HG02642 (cell line): ENCODE data around the gene CPNE2.
A peak's percentile ranks its signal among the peaks of the same experiment; 100 is the strongest.

ENCODE experiments used
- ATAC-seq: cut with Tn5 transposase; IDR thresholded peaks from one replicate; pipeline ENCODE4 v1.9.1; 2021; ENCODE audit warnings: mild to moderate bottlenecking; ENCODE audit not compliant: unreplicated experiment, poor library complexity

The CPNE2 gene

DNA sequence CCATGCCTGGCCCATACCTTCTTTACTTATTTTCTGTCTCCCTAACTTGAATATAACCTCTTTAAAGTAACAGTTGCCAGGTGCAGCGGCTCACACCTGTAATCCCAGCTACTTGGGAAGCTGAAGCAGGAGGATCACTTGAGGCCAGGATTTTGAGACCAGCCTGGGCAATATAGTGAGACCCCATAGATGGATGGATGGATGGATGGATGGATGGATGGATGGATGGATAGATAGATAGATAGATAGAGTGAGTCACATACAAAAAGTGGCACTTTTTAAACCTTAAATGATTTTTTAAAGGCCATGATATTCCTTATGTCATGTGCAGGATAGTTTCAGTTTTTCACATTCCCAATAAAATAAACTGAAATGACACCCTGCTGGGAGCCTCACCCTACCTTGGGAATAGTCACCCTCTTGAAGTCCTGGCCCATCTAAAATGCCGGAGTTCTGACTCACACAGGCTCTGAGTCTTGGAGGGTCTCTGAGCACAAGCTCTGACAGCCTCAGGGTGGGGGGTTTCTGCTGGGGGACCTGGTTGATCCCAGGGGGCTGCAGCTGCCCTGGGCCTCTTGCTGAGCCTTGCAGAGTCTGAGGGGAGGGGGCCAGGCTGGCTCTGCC lies 26.2 kb downstream of the CPNE2 start:
- no peak for ATAC-seq

DNA sequence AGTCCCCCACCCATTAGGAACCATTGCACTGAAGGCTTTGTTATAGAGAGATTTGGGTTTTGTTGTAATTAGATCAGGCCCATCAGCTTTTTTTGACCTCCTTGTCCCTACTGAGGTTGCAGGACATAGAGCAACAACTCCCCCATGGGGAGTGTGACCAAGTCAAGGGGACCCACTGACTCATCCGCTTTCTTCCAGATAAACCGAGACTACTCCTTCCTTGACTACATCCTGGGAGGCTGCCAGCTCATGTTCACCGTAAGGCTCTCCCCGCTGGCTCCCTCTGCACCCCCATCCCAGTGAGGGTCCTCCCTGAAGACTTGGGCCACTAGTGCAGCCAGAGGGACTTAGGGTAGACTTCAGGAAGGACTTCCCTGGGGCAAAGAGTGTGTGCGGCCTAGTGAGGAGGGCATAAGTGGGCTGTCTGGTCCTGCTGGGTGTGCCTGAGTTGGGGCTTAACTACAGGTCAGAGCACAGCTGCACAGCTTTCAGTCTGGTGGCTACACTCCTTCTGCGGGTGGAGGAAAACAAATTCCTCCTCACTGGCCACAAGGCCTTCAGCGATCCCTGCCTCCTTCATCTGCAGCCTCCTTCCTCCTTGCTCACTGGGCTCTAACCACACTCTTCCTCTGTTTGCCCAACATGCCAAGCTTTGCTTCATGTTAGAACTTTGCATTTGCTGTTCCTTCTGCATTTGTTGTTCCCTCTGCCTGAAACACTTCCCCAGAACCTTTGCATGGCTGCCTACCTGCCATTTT lies 31.0 kb downstream of the CPNE2 start:
- ATAC-seq, result no peak

DNA sequence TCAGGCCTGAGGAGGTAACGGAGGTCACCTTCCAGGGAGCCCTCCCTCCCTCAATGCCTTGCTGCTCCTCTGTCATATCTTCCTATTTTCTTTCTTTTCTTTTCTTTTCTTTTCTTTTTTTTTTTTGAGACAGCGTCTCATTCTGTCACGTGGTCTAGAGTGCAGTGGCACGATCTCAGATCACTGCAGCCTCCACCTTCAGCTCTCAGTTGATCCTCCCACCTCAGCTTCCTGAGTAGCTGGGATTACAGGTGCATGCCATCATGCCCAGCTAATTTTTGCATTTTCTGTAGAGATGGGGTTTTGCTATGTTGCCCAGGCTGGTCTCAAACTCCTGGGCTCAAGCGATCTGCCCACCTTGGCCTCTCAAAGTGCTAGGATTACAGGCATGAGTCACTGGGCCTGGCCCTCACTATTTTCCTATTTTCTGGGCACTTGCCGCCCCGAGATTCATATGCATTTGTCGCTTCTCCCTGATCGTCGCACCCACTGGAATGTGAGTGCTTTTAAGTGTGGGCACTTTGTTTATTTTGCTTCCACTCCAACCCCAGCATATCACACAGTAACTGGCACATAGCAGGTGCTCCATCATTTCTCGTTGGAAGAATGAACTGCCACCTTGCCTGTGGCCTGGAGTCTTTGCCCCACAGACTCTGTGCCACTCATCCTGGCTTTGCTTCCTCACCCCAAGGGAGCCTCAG lies 31.7 kb downstream of the CPNE2 start:
- ATAC-seq, result no peak

DNA sequence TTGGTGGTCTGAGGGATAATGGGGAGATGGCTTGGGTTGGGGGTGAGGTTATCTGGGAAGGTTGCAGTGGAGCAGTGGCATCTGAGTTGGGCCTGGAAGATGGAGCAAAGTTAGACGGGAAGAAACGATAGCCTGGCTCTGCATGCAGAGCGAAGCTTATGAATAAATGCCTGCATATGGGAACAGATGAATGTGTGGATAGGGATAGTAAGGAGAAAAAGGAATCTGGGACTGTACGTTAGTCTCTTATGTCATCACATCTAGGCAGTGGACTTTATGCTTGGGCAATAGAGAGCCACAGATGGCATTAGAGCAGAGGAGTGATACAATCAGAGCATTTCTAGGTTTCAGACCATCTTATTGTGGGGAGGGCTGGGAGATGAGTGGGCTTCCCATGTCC lies 33.0 kb downstream of the CPNE2 start:
- no peak for ATAC-seq

DNA sequence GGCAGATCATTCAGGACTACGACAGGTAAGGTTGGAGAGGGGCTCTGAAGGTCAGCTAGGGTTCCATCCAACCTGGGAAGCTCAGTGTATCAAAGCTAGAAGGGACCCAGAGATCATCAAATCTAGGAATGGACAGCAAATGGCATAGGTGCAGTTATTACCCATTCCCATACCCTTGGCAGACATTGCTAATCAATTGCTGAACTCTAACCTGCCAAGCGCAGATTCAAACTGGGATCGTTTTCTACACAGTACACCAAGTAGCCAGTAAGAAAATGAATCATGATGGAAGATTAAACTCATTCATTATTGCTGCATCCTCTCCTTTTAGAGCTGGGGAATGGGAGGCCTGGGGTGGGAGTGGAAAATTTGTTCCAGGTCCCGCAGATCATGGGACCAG lies 33.6 kb downstream of the CPNE2 start:
- no peak for ATAC-seq

DNA sequence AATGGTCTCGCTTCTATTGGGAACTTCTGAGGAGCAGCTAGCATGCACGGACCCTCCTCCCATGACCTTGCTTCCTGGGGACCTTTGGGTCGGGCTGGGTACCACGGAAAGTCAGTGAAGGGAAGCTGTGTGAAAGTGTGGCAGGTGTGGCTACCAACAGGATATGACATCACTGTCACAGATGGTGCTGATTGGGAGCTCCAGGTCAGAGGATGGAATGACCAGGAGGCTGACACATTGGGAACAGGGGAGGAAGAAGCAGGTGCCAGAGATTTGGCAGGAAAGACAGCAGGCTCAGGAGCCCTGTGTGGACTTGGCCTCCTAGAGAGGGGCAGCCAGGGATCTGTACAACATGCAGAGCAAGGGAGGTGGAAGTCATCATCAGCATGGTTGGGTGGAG lies 34.0 kb downstream of the CPNE2 start:
- ATAC-seq, result no peak

DNA sequence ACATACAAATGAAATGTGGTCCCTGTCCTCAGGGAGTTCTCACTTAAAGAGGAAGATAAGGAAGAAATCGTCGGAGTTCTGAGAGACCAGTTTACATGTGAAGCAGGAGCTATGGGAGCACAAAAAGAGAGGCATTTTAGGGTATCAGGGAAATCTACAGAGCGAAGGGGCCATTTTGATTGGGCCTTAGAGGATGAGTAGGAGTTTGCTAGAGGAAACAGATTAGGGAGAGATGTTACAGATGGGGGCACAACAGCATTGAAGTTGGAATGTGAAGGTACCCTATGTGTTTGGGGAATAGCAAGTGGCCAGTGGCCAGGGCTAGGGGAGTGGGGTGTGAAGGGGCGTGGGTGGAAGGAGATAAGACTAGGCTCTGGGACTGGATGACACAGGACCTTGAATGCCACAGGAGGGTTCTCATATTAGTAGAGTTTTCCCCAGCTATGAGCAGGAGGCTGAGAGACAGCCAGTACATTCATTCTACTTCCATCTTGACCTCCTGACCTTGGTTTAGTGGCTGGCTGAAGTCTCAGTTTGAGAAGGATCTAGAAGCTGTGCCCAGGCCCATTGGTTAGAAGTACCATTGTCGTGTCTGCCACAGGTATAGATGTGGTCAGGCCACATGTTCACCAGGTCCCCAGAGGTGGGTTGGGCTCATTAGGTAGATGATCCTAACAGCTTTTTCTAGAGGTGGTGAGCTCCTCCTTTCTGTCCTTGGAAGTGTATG lies 34.8 kb downstream of the CPNE2 start:
- peak; percentile 42 for ATAC-seq

DNA sequence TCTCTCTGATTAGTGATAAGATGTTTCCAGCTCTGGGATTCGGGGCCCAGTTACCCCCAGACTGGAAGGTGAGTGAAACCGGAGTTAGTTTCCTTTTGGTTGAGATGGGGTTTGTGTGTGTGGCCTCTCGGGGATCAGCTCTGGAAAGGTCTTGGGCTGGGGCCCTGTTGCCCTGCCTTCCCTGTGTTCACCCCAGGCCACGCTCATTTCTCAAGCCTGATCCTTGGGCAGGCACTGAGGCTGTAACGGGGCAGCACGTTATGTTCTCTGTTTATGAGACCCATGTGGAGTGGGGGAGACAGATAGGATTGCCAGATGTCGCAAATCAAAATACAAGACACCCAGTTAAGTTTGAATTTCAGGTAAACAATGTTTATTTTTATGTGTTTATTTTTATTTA lies 35.5 kb downstream of the CPNE2 start:
- peak; percentile 6 for ATAC-seq

DNA sequence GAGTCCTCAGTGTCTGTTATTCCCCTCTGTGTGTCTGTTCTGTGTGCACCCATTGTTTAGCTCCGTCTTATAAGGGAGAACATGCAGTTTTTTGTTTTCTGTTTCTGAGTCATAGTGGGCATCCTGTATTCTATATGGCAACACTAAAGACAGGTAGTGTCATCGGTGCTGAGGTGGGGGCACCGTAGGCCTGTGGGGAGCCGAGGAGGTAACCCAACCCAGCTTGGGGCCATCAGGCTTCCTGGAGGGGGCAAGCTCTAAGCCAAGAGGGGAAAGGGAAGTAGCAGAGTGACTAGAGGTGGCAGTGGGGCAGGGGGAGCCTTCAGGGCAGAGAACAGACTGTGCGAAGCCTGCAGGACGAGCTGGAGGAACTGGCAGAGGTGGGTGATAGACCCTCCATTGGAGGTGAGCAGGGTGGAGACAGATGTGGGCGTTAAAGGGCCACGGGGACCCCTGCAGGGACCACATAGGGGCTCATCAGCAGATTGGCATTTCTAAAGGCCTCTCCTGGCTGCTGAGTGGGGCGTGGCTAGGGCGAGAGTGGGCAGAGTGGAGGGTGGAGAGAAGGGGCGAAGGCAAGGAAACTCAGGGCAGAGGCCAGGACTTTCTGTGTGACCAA lies 36.5 kb downstream of the CPNE2 start:
- ATAC-seq, result no peak

DNA sequence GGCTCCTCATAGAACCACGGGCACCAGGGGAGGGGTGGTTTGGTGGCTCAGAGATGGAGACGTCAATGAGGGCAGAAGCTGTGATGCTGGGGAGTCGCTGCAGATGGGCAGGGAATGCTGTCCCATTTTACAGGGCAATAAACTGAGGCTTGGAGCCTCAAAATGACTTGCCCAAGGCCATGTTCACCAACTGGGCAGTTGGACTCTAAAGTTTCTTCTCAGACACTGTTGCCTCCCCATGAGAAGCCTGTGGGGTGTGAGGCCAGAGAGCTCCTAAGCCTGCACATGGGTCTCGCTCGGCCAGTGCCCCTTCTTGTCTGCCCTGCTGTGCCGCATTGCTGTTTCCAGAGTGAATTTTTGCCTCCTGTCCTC lies 38.6 kb downstream of the CPNE2 start:
- no peak for ATAC-seq

DNA sequence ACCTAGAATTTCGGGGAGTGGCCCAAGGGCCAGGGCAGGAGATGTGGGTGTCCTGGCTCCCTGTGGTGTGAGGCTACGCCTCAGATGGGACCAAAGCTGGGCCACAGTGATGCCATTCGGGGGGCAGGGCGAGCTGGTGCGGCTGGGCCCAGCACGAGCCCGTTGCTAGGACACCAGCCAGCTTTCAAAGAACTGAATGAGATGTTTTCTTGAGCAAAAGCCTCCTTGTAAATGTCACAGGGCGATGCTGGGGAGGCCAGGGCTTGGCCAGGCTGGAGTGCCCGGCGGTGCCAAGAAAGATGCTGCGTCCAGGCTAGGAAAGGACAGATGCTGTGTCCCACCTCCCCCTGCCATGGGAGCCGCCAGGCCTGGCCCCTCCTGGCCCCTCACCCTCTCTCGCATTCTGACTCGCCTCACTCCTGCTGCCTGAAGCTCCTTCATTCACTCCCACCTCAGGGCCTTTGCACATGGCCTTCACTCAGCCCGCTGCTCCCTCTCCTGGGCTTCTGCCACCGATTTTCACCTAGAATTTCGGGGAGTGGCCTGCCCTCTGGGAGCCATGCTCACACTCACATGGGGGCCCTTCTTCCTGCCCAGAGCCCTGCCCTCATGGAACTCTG lies 39.1 kb downstream of the CPNE2 start:
- no peak for ATAC-seq

DNA sequence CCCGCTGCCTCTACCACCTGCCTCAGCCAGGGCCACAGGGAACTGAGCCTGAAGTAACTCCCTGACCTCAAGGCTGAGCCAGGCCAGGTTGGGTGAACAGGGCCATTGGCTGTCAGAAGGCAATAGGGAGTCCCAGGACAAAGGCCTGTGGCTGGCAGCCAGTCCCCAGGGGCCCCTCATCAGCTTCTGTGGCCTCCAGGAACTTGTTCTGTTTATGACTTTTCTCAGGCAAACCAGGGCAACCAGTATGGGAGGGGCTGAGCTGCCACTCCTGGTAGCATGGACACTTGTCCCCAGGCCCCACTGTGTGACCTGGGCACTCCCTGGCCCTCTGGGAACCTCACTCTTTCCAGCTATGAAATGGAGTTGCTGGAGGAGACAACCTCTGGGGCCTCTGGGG lies 40.1 kb downstream of the CPNE2 start:
- ATAC-seq, result no peak

DNA sequence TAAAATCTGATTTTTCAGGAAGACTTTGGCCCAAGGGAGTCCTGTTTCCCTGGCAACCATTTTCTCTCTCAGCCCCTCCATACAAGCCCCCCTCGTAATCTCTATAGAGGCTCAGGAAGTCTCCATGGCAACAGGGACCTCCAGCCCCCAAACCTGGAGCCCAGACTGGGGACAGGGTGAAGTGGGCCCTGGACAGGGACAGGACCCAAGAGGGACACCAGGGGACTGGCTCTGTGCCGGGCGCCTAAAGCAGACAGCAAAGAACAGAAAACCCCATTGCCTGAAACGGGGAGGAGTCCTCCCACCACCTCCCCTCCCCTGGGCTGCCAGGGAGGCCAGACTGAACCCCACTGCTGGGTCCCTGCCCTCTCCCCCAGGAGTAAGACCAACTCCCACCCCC lies 40.6 kb downstream of the CPNE2 start:
- ATAC-seq, result no peak

DNA sequence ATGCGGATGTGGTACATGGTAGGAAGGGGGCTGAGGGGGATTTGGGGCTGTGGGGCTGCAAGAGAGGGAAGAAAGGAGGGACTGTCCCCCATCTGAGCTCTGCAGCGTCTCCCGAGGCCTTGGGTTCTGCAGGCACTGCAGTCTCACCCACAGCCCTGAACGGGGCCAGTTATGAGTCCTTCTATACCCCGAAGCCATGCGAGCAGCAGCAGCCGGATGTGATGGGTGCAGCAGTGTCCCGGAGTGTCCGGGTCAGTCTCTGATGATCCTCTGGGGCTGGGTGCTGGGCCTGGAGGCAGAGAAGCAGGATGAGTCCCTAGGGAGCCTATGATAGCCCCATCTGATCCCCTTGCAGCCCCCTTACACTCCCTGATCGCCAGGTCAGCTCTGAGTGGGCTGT lies 41.5 kb downstream of the CPNE2 start:
- no peak for ATAC-seq

DNA sequence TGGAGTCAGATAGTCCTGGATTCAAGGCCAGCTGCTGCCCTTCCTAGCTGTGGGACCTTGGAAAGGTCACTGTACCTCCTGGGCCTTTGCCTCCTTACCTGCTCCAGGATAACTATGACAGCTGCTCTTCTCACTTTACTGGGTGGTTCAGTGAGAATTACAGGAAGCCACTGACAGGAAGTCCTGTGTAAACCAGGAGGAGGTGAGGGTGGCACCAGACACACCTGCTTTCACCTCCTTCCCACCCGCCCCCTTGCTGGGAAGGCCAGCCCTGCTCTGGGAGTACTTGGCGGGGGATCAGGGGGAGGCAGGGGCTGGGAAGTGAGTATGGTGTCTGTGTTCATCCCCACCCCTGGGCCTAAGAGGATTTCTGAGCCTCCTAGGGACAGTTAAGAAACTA lies 42.6 kb downstream of the CPNE2 start:
- ATAC-seq, result no peak

DNA sequence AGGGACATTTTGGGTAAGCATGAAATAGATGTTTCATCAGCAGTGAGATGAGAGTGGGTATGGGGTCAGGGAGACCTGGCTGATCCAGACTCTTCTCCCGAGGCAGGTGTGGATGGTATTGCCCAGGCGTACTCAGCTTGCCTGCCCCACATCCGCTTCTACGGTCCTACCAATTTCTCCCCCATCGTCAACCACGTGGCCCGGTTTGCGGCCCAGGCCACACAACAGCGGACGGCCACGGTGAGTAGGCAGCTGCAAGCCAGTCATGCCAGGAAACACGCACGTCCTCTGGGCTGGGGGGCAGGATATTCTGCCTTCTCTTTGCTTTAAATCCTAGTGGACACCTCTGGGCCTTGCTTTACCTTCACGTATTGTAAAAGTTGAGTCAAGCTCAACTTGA lies 44.7 kb downstream of the CPNE2 start:
- no peak for ATAC-seq

DNA sequence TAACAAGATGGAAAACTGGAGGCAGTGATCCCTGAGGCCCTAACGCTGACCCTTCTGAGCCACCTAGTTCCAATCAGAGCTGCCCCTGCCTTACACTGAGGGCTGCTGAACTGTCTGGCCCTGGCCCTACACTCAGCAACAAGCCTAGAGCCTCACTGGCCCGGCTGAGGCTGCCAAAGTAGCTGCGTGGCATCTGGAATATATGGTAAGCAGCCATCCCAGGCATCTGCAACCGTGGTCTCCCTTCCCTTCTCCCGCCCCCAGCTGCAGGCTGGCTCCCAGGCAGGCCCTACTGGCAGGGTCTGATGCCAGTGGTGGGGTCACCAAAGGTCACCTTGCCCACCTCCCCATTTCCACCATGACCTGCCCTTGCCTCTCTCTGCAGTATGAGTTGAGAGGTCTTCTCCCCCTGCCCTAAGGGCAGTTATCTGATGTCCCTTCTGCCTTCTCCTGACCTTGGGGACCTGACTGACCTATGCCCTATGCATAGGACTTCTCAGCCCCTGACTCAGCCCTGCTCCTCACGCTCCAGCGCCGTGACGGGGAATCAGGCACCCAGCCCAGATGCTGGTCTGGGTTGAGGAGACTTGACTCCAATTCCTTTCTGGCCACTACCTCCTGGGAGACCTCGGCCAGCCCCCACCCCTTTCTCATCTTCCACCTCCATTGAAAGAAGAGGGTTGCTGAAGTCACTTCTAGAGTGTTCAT lies 45.3 kb downstream of the CPNE2 start:
- ATAC-seq, result no peak

DNA sequence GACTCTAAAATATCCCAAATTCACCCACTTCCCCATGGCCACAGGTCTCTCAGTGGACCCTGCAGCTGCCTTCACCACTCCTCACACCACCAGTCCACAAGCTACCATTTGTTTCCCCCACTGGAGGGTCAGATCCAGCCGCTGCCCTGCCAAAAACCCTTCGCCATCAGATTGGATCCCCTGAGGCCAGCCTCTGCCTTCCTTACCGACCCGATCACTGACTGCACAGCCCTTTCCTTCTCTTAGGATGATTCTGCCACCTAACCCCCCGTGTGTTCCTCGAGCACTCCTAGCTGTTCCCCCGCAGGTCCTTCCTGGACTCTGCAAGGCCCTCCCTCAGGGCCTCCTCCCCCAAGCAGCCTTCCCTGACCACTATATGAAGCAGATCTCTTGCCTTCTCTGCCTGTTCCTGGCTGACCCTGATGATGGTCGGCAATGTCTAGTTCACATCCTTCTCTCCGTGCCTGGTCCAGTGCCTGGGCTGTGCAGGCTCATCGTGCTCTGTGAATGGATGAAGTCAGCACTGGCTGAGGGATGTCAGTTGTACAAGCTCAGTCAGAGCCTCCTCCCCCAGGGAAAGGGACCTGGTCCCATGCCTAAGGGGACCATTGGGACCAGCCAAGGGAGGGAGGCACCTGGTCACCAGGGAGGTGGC lies 46.0 kb downstream of the CPNE2 start:
- ATAC-seq, result no peak
